Heart left ventricle (tissue), 13 donors: ENCODE measurements around the gene FCHSD2.

ENCODE experiments used
- CTCF ChIP-seq, 12 donors: fragments of 200-600 bp; sonication (generic) in 4 of 12; IDR thresholded peaks; one replicate each; pipeline versions ENCODE4 v1.5.0 to v1.8.0; 2018 to 2022; ENCODE audit warnings: antibody characterized with exemption in 12 of 12, mild to moderate bottlenecking in 5 of 12
- POLR2A ChIP-seq, 2 donors: fragments of 450-650 bp; IDR thresholded peaks; one replicate each; pipeline ENCODE4 v1.6.1; 2017; ENCODE audit warnings: antibody characterized with exemption in 2 of 2, mild to moderate bottlenecking in 2 of 2, moderate library complexity in 2 of 2
- donor health status: ischemic (EF 13 %, LVEDD 7.1; RV severe dilation, severe dysfunction).
- donor health status: DM: no; HTN: yes; CAD: no.
- donor health status: DM: no; HTN: no; CAD: no.
- donor health status: ischemic (EF 25% LVEDD 6.9; RV normal size, moderate dysfunction).
- donor health status: ischemic (EF 25% LVEDD 5.7; RV mildly dilated, moderate dysfunction).
- donor health status: ischemic (EF 35%, LVEDD 5.7; RV mildly dilated, moderate dysfunction).
- donor health status: nonischemic (EF 11% LVEDD 7.7; RV severe dilation, severe dysfunction).
- donor health status: DM: yes; HTN: yes; CAD: no.
- donor health status: PGD.
- donor health status: ischemic (EF 29% LVEDD 5.4; RV normal size, mild dysfunction).
- donor health status: nonischemic (EF 23%, LVEDD 6.1; RV moderate dilation, normal function).

DNA sequence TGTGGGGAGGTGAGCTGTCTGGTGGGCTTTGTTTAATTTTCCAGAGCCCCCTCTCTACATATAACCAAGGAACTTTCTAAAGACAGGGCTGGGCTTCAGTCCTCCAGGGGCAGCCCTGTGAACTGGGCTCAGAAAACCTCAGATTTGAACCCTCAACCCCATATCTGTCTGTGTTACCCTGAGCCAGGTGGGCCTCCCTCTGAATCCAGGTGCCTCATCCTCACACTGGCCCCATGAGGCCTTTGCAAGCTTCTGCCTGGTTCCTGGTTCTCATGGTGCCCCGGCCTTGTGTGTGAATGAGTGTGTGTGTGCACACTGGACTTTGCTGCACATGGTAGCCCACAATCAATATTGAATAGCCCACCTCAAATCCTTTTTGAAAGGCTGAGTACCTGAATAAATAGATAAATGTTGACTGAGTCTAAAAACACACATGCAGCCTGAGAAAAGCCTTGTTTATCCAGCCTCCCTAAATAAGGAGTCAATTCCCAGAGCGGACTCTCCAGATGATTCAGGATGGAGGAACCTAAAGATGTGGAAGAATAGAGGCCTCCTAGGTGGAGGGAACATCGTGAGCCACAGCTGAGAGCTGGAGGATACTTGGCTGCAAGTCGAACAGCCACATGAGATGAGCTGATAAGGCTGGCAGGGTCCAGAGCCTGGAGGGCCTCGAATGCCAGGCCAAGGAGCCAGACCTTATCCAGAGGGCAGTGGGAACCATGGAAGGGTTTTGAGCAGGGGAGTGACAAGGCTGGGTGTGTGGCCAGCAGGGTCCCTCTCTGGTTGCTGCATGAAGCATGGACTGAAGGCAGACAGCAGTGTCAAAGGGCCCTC lies 47.8 kb upstream of the FCHSD2 start:
- TF ChIP-seq POLR2A (IDR thresholded peaks at IDR 0.05) (no peak), CTCF (IDR thresholded peaks at IDR 0.05) (no peak)
